HL-60 (cell line): ENCODE data around the gene BMP6.

ENCODE experiments used
- DNase-seq, 2 experiments: peaks; one replicate each; pipeline ENCODE4 v3.0.0-alpha.2; 2010 to 2020; ENCODE audit warnings: low read depth in 1 of 2, low spot score in 1 of 2
- H3K27ac ChIP-seq: fragments of 250-450 bp; sonication (Bioruptor Pico); replicated peaks from 2 replicates; pipeline ENCODE4 v1.5.1; 2020; ENCODE audit warnings: mild to moderate bottlenecking, moderate library complexity
- H3K27me3 ChIP-seq: fragments of 250-450 bp; sonication (Bioruptor Pico); 2 replicates; pipeline ENCODE4 v1.5.1; 2021; ENCODE audit warnings: mild to moderate bottlenecking, moderate library complexity; ENCODE audit not compliant: insufficient read depth, poor library complexity, severe bottlenecking
- H3K4me3 ChIP-seq: replicated peaks from 2 replicates; pipeline ENCODE4 v1.5.1; 2011; ENCODE audit warnings: mild to moderate bottlenecking, control low read depth, low read length; ENCODE audit not compliant: insufficient read depth
- GABPA ChIP-seq: IDR thresholded peaks from 2 replicates; pipeline ENCODE4 v1.6.1; 2012; ENCODE audit warnings: low read depth
- POLR2AphosphoS5 ChIP-seq: IDR thresholded peaks from 2 replicates; pipeline ENCODE4 v1.6.1; 2012; ENCODE audit warnings: low read depth
- SPI1 ChIP-seq: IDR thresholded peaks from 2 replicates; pipeline ENCODE4 v1.6.1; 2012; ENCODE audit warnings: low read depth, mild to moderate bottlenecking, borderline replicate concordance
- TF ChIP-seq, protein P1 (sequence below): IDR thresholded peaks from 2 replicates; pipeline ENCODE4 v1.6.1; 2012; ENCODE audit warnings: low read depth; ENCODE audit not compliant: insufficient replicate concordance
- TF ChIP-seq, protein P2 (sequence below): IDR thresholded peaks from one replicate; pipeline ENCODE4 v1.5.1; 2011; ENCODE audit warnings: low read length, control low read depth, inconsistent platforms; ENCODE audit not compliant: insufficient read depth

The BMP6 gene

DNA sequence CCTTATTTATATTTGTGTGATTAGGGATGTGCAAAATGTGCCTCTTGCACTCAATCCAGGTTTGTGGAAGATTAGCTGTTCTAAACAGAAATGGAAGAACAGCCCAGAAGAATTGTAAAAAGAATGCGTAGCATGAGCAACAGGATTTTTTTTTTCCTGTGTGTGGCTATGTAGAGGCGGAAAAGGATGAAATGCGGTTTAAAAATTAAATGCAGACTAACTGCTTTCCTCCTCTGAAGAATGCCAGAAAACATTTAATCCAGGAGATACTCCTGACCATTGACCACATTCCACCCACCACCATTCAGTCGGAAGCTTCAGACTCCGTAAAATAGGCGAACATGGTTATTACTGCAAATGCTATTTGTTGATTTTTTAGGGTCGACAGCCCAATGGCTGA, 83.4 kb downstream of the BMP6 start:
- Histone ChIP-seq H3K27ac (no peak overlapping the region), H3K4me3 (no peak overlapping the region), H3K27me3 (no peaks in the 10 kb centered on the region)
- no peak for DNase-seq
- TF ChIP-seq, protein P1, sequence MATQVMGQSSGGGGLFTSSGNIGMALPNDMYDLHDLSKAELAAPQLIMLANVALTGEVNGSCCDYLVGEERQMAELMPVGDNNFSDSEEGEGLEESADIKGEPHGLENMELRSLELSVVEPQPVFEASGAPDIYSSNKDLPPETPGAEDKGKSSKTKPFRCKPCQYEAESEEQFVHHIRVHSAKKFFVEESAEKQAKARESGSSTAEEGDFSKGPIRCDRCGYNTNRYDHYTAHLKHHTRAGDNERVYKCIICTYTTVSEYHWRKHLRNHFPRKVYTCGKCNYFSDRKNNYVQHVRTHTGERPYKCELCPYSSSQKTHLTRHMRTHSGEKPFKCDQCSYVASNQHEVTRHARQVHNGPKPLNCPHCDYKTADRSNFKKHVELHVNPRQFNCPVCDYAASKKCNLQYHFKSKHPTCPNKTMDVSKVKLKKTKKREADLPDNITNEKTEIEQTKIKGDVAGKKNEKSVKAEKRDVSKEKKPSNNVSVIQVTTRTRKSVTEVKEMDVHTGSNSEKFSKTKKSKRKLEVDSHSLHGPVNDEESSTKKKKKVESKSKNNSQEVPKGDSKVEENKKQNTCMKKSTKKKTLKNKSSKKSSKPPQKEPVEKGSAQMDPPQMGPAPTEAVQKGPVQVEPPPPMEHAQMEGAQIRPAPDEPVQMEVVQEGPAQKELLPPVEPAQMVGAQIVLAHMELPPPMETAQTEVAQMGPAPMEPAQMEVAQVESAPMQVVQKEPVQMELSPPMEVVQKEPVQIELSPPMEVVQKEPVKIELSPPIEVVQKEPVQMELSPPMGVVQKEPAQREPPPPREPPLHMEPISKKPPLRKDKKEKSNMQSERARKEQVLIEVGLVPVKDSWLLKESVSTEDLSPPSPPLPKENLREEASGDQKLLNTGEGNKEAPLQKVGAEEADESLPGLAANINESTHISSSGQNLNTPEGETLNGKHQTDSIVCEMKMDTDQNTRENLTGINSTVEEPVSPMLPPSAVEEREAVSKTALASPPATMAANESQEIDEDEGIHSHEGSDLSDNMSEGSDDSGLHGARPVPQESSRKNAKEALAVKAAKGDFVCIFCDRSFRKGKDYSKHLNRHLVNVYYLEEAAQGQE, result no peak
- no peak for TF ChIP-seq POLR2AphosphoS5
- TF ChIP-seq GABPA, result no peak
- TF ChIP-seq, protein P2, sequence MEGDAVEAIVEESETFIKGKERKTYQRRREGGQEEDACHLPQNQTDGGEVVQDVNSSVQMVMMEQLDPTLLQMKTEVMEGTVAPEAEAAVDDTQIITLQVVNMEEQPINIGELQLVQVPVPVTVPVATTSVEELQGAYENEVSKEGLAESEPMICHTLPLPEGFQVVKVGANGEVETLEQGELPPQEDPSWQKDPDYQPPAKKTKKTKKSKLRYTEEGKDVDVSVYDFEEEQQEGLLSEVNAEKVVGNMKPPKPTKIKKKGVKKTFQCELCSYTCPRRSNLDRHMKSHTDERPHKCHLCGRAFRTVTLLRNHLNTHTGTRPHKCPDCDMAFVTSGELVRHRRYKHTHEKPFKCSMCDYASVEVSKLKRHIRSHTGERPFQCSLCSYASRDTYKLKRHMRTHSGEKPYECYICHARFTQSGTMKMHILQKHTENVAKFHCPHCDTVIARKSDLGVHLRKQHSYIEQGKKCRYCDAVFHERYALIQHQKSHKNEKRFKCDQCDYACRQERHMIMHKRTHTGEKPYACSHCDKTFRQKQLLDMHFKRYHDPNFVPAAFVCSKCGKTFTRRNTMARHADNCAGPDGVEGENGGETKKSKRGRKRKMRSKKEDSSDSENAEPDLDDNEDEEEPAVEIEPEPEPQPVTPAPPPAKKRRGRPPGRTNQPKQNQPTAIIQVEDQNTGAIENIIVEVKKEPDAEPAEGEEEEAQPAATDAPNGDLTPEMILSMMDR, result no peak
- TF ChIP-seq SPI1, result no peak

DNA sequence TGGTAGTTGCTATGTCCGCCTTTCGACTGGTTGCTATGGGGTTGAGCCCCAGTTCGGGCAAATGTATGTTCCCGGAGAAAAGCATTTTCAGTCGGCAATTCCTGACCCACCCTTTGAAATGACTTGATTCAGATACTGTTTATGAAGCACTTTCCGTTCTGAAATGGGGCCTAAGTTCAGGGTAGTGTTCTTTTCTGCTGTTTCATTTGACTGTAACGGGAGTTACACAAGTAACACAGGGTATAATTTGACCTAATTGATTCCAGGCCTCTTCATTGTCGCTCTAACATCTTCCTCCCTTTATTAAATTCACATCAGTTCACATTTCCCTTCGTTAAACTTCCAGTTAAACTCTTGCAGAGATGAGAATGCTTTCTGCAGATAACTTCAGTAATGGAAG, 85.5 kb downstream of the BMP6 start:
- no peak for DNase-seq
- TF ChIP-seq, protein P1, result no peak
- TF ChIP-seq POLR2AphosphoS5 (no peak), GABPA (no peak), SPI1 (no peak)
- TF ChIP-seq, protein P2, result no peak
- Histone ChIP-seq H3K4me3 (no peak overlapping the region), H3K27ac (no peak overlapping the region), H3K27me3 (no peaks in the 10 kb centered on the region)

DNA sequence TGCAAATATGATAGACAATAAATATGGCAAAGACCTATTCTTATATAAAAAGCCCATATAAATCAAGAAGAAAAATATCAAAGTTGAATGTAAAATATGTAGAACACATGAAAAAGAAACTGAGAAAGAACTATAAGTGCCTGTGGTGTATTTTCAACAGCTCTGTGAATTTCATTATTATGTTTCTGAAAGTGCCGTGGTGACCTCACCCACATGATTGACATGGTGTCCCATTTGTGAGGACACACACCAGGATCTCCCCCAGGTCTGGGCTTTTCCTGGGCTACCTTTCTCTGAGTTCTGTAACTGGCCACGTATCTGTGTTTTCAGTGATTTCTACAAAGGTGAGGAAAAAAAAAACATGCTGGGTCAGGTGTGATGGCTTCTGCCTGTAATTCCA, 86.7 kb downstream of the BMP6 start:
- TF ChIP-seq GABPA (no peak), POLR2AphosphoS5 (no peak), SPI1 (no peak)
- DNase-seq, result no peak
- H3K4me3 ChIP-seq, result no peak overlapping the region
- no peak overlapping the region for H3K27ac ChIP-seq
- H3K27me3 ChIP-seq, result no peaks in the 10 kb centered on the region

DNA sequence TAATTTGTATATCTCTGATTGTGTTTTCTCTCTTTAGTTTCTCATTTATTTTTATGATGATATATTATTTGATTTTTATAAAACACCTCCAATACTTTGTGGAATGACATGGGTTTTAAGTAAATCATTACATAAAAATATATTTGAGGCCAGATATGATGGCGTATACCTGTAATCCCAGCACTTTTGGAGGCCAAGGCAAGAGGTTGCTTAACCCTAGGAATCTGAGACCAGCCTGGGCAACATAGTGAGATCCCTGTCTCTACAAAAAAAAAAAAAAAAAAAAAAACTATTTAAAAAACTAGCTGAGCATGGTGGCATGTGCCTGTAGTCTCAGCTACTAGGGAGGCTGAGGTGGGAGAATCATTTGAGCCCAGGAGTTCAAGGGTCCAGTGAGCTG, 87.3 kb downstream of the BMP6 start:
- no peak for DNase-seq
- TF ChIP-seq SPI1 (no peak), GABPA (no peak), POLR2AphosphoS5 (no peak)
- TF ChIP-seq, protein P2, result no peak
- TF ChIP-seq, protein P1, result no peak
- Histone ChIP-seq H3K27ac (no peak overlapping the region), H3K4me3 (no peak overlapping the region), H3K27me3 (no peaks in the 10 kb centered on the region)
